Measurements from ENCODE around the gene MSI2. TPM values are rescaled to one million over a fixed set of nuclear protein-coding genes. Genes with fewer than 3 reads are reported as not detected.

Gene MSI2
- total and polyA plus RNA-seq, 2 donors (not counting 3 experiments of a cell fraction or from before 2014, with no cell fraction given), result 20.9 to 59.3 TPM

GRCh38 chr17:57634713-57635465 lies 378.6 kb downstream of the MSI2 start:
- CTCF ChIA-PET, result interaction anchor here (0.7 to 1.2 kb wide), 3 partner anchors 10 to 149 kb away, joined by 3 to 4 read pairs (median 3); no protein-coding TSS in a partner anchor
- Histone ChIP-seq H3K4me3 (replicated peaks in 1 of 3; ENCODE audit: insufficient read depth in 1 of 3, low read depth in 1 of 3, low read length in 3 of 3) (no peak overlapping the region), H3K27ac (ENCODE audit: insufficient read depth, low read depth, low read length) (no peak overlapping the region), H2AFZ (ENCODE audit: low read depth, low read length) (no peak overlapping the region), H3K36me3 (ENCODE audit: control insufficient read depth in 2 of 2, extremely low read depth in 1 of 2, insufficient read depth in 2 of 2, low read length in 2 of 2) (no peaks in the 10 kb centered on the region), H3K9me3 (replicated peaks; ENCODE audit: control insufficient read depth, insufficient read depth, low read length) (no peaks in the 10 kb centered on the region), H3K4me1 (ENCODE audit: control insufficient read depth, extremely low read depth, insufficient read depth, low read length) (no peaks in the 10 kb centered on the region), H3K27me3 (ENCODE audit: control insufficient read depth in 2 of 2, insufficient read depth in 2 of 2, low read length in 2 of 2) (no peaks in the 10 kb centered on the region), H3K9ac (replicated peaks; ENCODE audit: extremely low read depth, insufficient read depth, low read length) (no peak overlapping the region), H4K20me1 (replicated peaks; ENCODE audit: control insufficient read depth, extremely low read depth, insufficient read depth, low read length) (no peaks in the 10 kb centered on the region), H3K9me1 (replicated peaks; ENCODE audit: control insufficient read depth, extremely low read depth, insufficient read depth, low read length) (no peaks in the 10 kb centered on the region), H3K79me2 (ENCODE audit: control insufficient read depth, insufficient read depth, low read length) (no peaks in the 10 kb centered on the region), H3K4me2 (ENCODE audit: insufficient read depth, low read length) (no peak overlapping the region)
- no peak for TF ChIP-seq POLR2AphosphoS5 (IDR thresholded peaks at IDR 0.05; ENCODE audit: insufficient read depth, low read depth, low read length)
- TF ChIP-seq JUN (IDR thresholded peaks at IDR 0.05; ENCODE audit: borderline replicate concordance, insufficient read depth, insufficient read length, low read depth), result no peak
- DNase-seq (ENCODE audit: low read depth, low spot score), result no peak
- intact Hi-C loops (cut with micrococcal nuclease) (no loop called here), dilution Hi-C loops (cut with MboI; ENCODE audit: extremely low pct_ligation_motif_present, low sequenced_read_pairs) (no loop called here)
- POLR2A ChIA-PET, result no interaction called here
- FAIRE-seq, result no peak
- no TSS peak for BruUV-seq (replicated peaks)

GRCh38 chr17:57636274-57636673 lies 380.0 kb downstream of the MSI2 start:
- H3K4me3 ChIP-seq (replicated peaks in 1 of 3; ENCODE audit: insufficient read depth in 1 of 3, low read depth in 1 of 3, low read length in 3 of 3), result no peak overlapping the region
- H3K36me3 ChIP-seq (ENCODE audit: control insufficient read depth in 2 of 2, extremely low read depth in 1 of 2, insufficient read depth in 2 of 2, low read length in 2 of 2), result no peaks in the 10 kb centered on the region
- POLR2A ChIA-PET, result no interaction called here
- no peaks in the 10 kb centered on the region for H3K9me1 ChIP-seq (replicated peaks; ENCODE audit: control insufficient read depth, extremely low read depth, insufficient read depth, low read length)
- H3K9me3 ChIP-seq (replicated peaks; ENCODE audit: control insufficient read depth, insufficient read depth, low read length), result no peaks in the 10 kb centered on the region
- CTCF ChIA-PET, result interaction anchor here (0.8 to 1.1 kb wide), 2 partner anchors 14 to 147 kb away, joined by 4 read pairs; no protein-coding TSS in a partner anchor
- TF ChIP-seq EZH2 (IDR thresholded peaks at IDR 0.05; ENCODE audit: borderline replicate concordance, low read depth, low read length, severe bottlenecking) (no peak), GATA2 (IDR thresholded peaks at IDR 0.05; ENCODE audit: insufficient read depth, insufficient read length, low read depth, low read length) (no peak), POLR2AphosphoS5 (IDR thresholded peaks at IDR 0.05; ENCODE audit: insufficient read depth, low read depth, low read length) (no peak), MAX (IDR thresholded peaks at IDR 0.05; ENCODE audit: insufficient read depth, insufficient read length) (no peak), POLR2A (IDR thresholded peaks at IDR 0.05; ENCODE audit: low read depth, low read length) (no peak), JUN (IDR thresholded peaks at IDR 0.05; ENCODE audit: borderline replicate concordance, insufficient read depth, insufficient read length, low read depth) (no peak), CTCF (IDR thresholded peaks at IDR 0.05; ENCODE audit: extremely low read depth in 1 of 2, insufficient read depth in 1 of 2, low read depth in 1 of 2, low read length in 2 of 2) (no peak), MYC (IDR thresholded peaks at IDR 0.05; ENCODE audit: low read depth, low read length) (no peak)
- H2AFZ ChIP-seq (ENCODE audit: low read depth, low read length), result no peak overlapping the region
- H4K20me1 ChIP-seq (replicated peaks; ENCODE audit: control insufficient read depth, extremely low read depth, insufficient read depth, low read length), result no peaks in the 10 kb centered on the region
- DNase-seq (ENCODE audit: low read depth, low spot score), result no peak
- intact Hi-C loops (cut with micrococcal nuclease) (no loop called here), dilution Hi-C loops (cut with MboI; ENCODE audit: extremely low pct_ligation_motif_present, low sequenced_read_pairs) (no loop called here)
- no TSS peak for BruUV-seq (replicated peaks)
- H3K4me2 ChIP-seq (ENCODE audit: insufficient read depth, low read length), result no peak overlapping the region
- H3K9ac ChIP-seq (replicated peaks; ENCODE audit: extremely low read depth, insufficient read depth, low read length), result no peak overlapping the region
- no peak for FAIRE-seq
- H3K4me1 ChIP-seq (ENCODE audit: control insufficient read depth, extremely low read depth, insufficient read depth, low read length), result no peaks in the 10 kb centered on the region
- H3K79me2 ChIP-seq (ENCODE audit: control insufficient read depth, insufficient read depth, low read length), result no peaks in the 10 kb centered on the region
- H3K27ac ChIP-seq (ENCODE audit: insufficient read depth, low read depth, low read length), result no peak overlapping the region
- no peaks in the 10 kb centered on the region for H3K27me3 ChIP-seq (ENCODE audit: control insufficient read depth in 2 of 2, insufficient read depth in 2 of 2, low read length in 2 of 2)

All from endothelial cell of umbilical vein (primary cell).